ENCODE measurements around the gene LMBR1. TPM values are rescaled to one million over a fixed set of nuclear protein-coding genes. Genes with fewer than 3 reads are reported as not detected.
A peak's percentile ranks its signal among the peaks of the same experiment; 100 is the strongest.

The LMBR1 gene
- polyA plus RNA-seq, 5 donors = 45.7 to 68.3 (median 63.6) TPM

- DNase-seq = peak; percentile 64 to 72
Measured at GRCh38 chr7:156764016-156764669, 128.8 kb downstream of the LMBR1 start.

- no peak for DNase-seq
Measured at GRCh38 chr7:156759579-156760202, 133.3 kb downstream of the LMBR1 start.

GRCh38 chr7:156759143-156759542 lies 133.8 kb downstream of the LMBR1 start:
- DNase-seq = no peak

GRCh38 chr7:156754201-156754600 lies 138.8 kb downstream of the LMBR1 start:
- no peak for DNase-seq

GRCh38 chr7:156753630-156754029 lies 139.4 kb downstream of the LMBR1 start:
- no peak for DNase-seq

GRCh38 chr7:156753229-156753560 lies 139.8 kb downstream of the LMBR1 start:
- DNase-seq = no peak

- DNase-seq = no peak
Measured at GRCh38 chr7:156752367-156753228, 140.4 kb downstream of the LMBR1 start.

GRCh38 chr7:156751319-156751718 lies 141.7 kb downstream of the LMBR1 start:
- no peak for DNase-seq

- DNase-seq = no peak
Measured at GRCh38 chr7:156747718-156748117, 145.3 kb downstream of the LMBR1 start.

GRCh38 chr7:156746891-156747290 lies 146.1 kb downstream of the LMBR1 start:
- no peak for DNase-seq

- no peak for DNase-seq
Measured at GRCh38 chr7:156739596-156739995, 153.4 kb downstream of the LMBR1 start.

- no peak for DNase-seq
Measured at GRCh38 chr7:156735851-156736250, 157.1 kb downstream of the LMBR1 start.

GRCh38 chr7:156733638-156734037 lies 159.3 kb downstream of the LMBR1 start:
- DNase-seq = no peak

- DNase-seq = no peak
Measured at GRCh38 chr7:156732091-156732625, 160.8 kb downstream of the LMBR1 start.

GRCh38 chr7:156731651-156732050 lies 161.3 kb downstream of the LMBR1 start:
- DNase-seq = no peak

- DNase-seq = peak; percentile 40 to 51
Measured at GRCh38 chr7:156725936-156726335, 167.0 kb downstream of the LMBR1 start.

GRCh38 chr7:156725073-156725472 lies 167.9 kb downstream of the LMBR1 start:
- peak; percentile 79 to 84 for DNase-seq

- DNase-seq = no peak
Measured at GRCh38 chr7:156722043-156722826, 170.7 kb downstream of the LMBR1 start.

GRCh38 chr7:156703773-156704482 lies 189.1 kb downstream of the LMBR1 start:
- no peak for DNase-seq

- DNase-seq = no peak
Measured at GRCh38 chr7:156703209-156703608, 189.8 kb downstream of the LMBR1 start.

- DNase-seq = no peak
Measured at GRCh38 chr7:156702399-156702798, 190.6 kb downstream of the LMBR1 start.
